A549 (cell line): ENCODE data around the gene PLS3. TPM values are rescaled to one million over a fixed set of nuclear protein-coding genes. Genes with fewer than 3 reads are reported as not detected.

ENCODE experiments used
- ATAC-seq, 2 experiments: fragments of 200-7000 bp in 1 of 2; fragments of >200 bp in 1 of 2; cut with Nextera tagmentation in 1 of 2; cut with Tn5 transposase in 1 of 2; 3 replicates each; pipeline versions ENCODE4 v1.8.0 to v1.9.1; 2018 to 2020; ENCODE audit warnings: mild to moderate bottlenecking in 1 of 2, moderate library complexity in 1 of 2
- CTCF ChIA-PET: fragments of 300-600 bp; sonication (Branson Sonifier 250); formaldehyde crosslinking; extraction: SDS; loops from one replicate; lab custom pipeline; 2021; ENCODE audit warnings: antibody characterized with exemption, inconsistent platforms; lab: Yijun Ruan, JAX
- POLR2A ChIA-PET: fragments of 350-600 bp; formaldehyde crosslinking; extraction: SDS; loops from one replicate; lab custom pipeline; 2021; ENCODE audit warnings: antibody characterized with exemption, inconsistent platforms; lab: Yijun Ruan, JAX
- DNase-seq, 2 experiments: peaks; one replicate each; pipeline versions ENCODE4 v3.0.0 to v3.0.0-alpha.2; 2011 to 2016; ENCODE audit warnings: low read depth in 1 of 2, low spot score in 1 of 2
- FAIRE-seq: peaks from 2 replicates; lab custom pipeline; 2011; peaks lifted over from hg19 to GRCh38; lab: Jason Lieb, UNC
- H3K27ac ChIP-seq, 2 experiments: fragments of >200 bp; sonication (Bioruptor Twin); formaldehyde crosslinking; 3 replicates each; pipeline ENCODE4 v1.5.1; 2016 to 2017
- H3K4me1 ChIP-seq: fragments of >200 bp; sonication (Bioruptor Twin); formaldehyde crosslinking; 3 replicates; pipeline ENCODE4 v1.6.1; 2016
- H3K4me2 ChIP-seq: fragments of >200 bp; sonication (Bioruptor Twin); formaldehyde crosslinking; 3 replicates; pipeline ENCODE4 v1.6.1; 2016
- H3K4me3 ChIP-seq: fragments of >200 bp; sonication (Bioruptor Twin); formaldehyde crosslinking; 3 replicates; pipeline ENCODE4 v1.5.1; 2016
- H3K9me3 ChIP-seq: fragments of >200 bp; sonication (Bioruptor Twin); formaldehyde crosslinking; 3 replicates; pipeline ENCODE4 v1.6.1; 2016
- CBX8 ChIP-seq: fragments of 200-600 bp; sonication (generic); IDR thresholded peaks from 2 replicates; pipeline ENCODE4 v1.6.1; 2016
- CEBPB ChIP-seq, 2 experiments: fragments of >200 bp in 1 of 2; sonication (Bioruptor Twin) in 1 of 2; formaldehyde crosslinking in 1 of 2; IDR thresholded peaks; 2 replicates each; pipeline ENCODE4 v1.6.1; 2012 to 2016
- CTCF ChIP-seq: fragments of >200 bp; sonication (Bioruptor Twin); formaldehyde crosslinking; IDR thresholded peaks from 3 replicates; pipeline ENCODE4 v1.5.1; 2016
- E2F6 ChIP-seq: IDR thresholded peaks from 2 replicates; pipeline ENCODE4 v1.6.1; 2012; ENCODE audit warnings: low read depth, borderline replicate concordance
- EHF ChIP-seq: fragments of 250-450 bp; sonication (Bioruptor Pico); IDR thresholded peaks from 2 replicates; pipeline ENCODE4 v1.5.0; 2020; ENCODE audit warnings: mild to moderate bottlenecking
- EP300 ChIP-seq, 2 experiments: fragments of >200 bp; sonication (Bioruptor Twin); formaldehyde crosslinking; IDR thresholded peaks; 2 replicates in 1 of 2; 3 replicates in 1 of 2; pipeline ENCODE4 v1.6.1; 2016 to 2017
- FOSB ChIP-seq: fragments of 250-450 bp; sonication (Bioruptor Pico); IDR thresholded peaks from 2 replicates; pipeline ENCODE4 v1.5.0; 2020; ENCODE audit warnings: mild to moderate bottlenecking, moderate library complexity
- FOXS1 ChIP-seq: fragments of 250-450 bp; sonication (Bioruptor Pico); IDR thresholded peaks from 2 replicates; pipeline ENCODE4 v1.5.0; 2020; ENCODE audit warnings: mild to moderate bottlenecking, moderate library complexity
- HDAC2 ChIP-seq: fragments of 200-600 bp; sonication (generic); IDR thresholded peaks from 2 replicates; pipeline ENCODE4 v1.6.1; 2016
- HMGXB4 ChIP-seq: fragments of 250-450 bp; sonication (Bioruptor Pico); IDR thresholded peaks from 2 replicates; pipeline ENCODE4 v1.5.0; 2021; ENCODE audit warnings: mild to moderate bottlenecking, moderate library complexity, borderline replicate concordance
- HOXA7 ChIP-seq: fragments of 250-450 bp; sonication (Bioruptor Pico); IDR thresholded peaks from 2 replicates; pipeline ENCODE4 v1.5.0; 2020; ENCODE audit warnings: mild to moderate bottlenecking, moderate library complexity
- HOXB13 ChIP-seq: fragments of 250-450 bp; sonication (Bioruptor Pico); IDR thresholded peaks from 2 replicates; pipeline ENCODE4 v1.5.0; 2020; ENCODE audit warnings: low read depth, mild to moderate bottlenecking, moderate library complexity
- JUN ChIP-seq, 2 experiments: fragments of >200 bp; sonication (Bioruptor Twin); formaldehyde crosslinking; IDR thresholded peaks; 2 replicates in 1 of 2; 3 replicates in 1 of 2; pipeline ENCODE4 v1.6.1; 2016 to 2017
- MYC ChIP-seq: IDR thresholded peaks from 2 replicates; pipeline ENCODE4 v1.6.1; 2012; ENCODE audit warnings: mild to moderate bottlenecking, inconsistent platforms, low read length, improper control_type of control experiment, borderline replicate concordance
- NFE2L2 ChIP-seq: fragments of 150-350 bp; conservative IDR thresholded peaks from 2 replicates; pipeline ENCODE4 v1.6.1; 2014; ENCODE audit warnings: low read length
- PBX3 ChIP-seq: IDR thresholded peaks from 2 replicates; pipeline ENCODE4 v1.6.1; 2012
- POLR2A ChIP-seq: IDR thresholded peaks from 2 replicates; pipeline ENCODE4 v1.6.1; 2012; ENCODE audit warnings: mild to moderate bottlenecking, low read length
- RARB ChIP-seq: fragments of 250-450 bp; sonication (Bioruptor Pico); IDR thresholded peaks from 2 replicates; pipeline ENCODE4 v1.8.0; 2021; ENCODE audit warnings: mild to moderate bottlenecking, moderate library complexity
- RCOR1 ChIP-seq: fragments of 150-350 bp; IDR thresholded peaks from 2 replicates; pipeline ENCODE4 v1.6.1; 2014; ENCODE audit warnings: antibody characterized with exemption, low read length, low read depth
- REST ChIP-seq: fragments of 200-600 bp; sonication (generic); IDR thresholded peaks from 2 replicates; pipeline ENCODE4 v1.6.1; 2016; ENCODE audit warnings: antibody characterized with exemption, mild to moderate bottlenecking, moderate library complexity
- TFCP2L1 ChIP-seq: fragments of 250-450 bp; sonication (Bioruptor Pico); IDR thresholded peaks from 2 replicates; pipeline ENCODE4 v1.5.0; 2021; ENCODE audit warnings: mild to moderate bottlenecking
- USF2 ChIP-seq: fragments of 450-650 bp; IDR thresholded peaks from 2 replicates; pipeline ENCODE4 v1.6.1; 2014; ENCODE audit warnings: antibody characterized with exemption
- ZC3H11A ChIP-seq: fragments of 450-650 bp; IDR thresholded peaks from 2 replicates; pipeline ENCODE4 v1.6.1; 2014; ENCODE audit warnings: antibody characterized with exemption, mild to moderate bottlenecking
- WGBS: methylation state at CpG from one replicate; pipeline ENCODE4 v1.1.6; 2017; ENCODE audit errors: missing lambda C conversion rate; 5-methylcytosine and 5-hydroxymethylcytosine counted together
- polyA plus RNA-seq, 4 experiments: library from polyadenylated mRNA; depleted of rRNA in 3 of 4; stranded (reverse); fragments of >200 nt; fragmentation: RNase III in 1 of 4; extraction: RNeasy Plus Mini Kit Qiagen cat#74134 plus additional on column Dnase treatment in 1 of 4; gene quantifications; 2 replicates in 3 of 4; 3 replicates in 1 of 4; pipeline ENCODE4 v1.2.3, GENCODE V29; 2011 to 2017

The PLS3 gene
- polyA plus RNA-seq, 2 of the 4 experiments (the other 2 are of a cell fraction): 303 to 437 TPM

GRCh38 chrX:115582616-115583495 lies 21.9 kb downstream of the PLS3 start:
- TF ChIP-seq JUN (IDR thresholded peaks at IDR 0.05) (no peak), CEBPB (IDR thresholded peaks at IDR 0.05) (no peak), EHF (CRISPR knock-in tag) (no peak), NFE2L2 (no peak), E2F6 (no peak), EP300 (IDR thresholded peaks at IDR 0.05) (no peak), HOXB13 (CRISPR knock-in tag) (no peak), ZC3H11A (no peak), FOSB (CRISPR knock-in tag) (no peak), TFCP2L1 (CRISPR knock-in tag) (no peak)
- H3K4me3 ChIP-seq: peak overlapping the region; percentile 17; the same call in 1 of the 3 replicates
- peaks cover 60% of the 10 kb centered on the region for H3K4me1 ChIP-seq
- peak overlapping the region; percentile 43 to 65; a peak in 2 of 6 replicates for H3K27ac ChIP-seq
- 75% methylated on average over 13 of the region's 13 CpGs for WGBS
- H3K4me2 ChIP-seq: peak overlapping the region; percentile 87
- CTCF ChIA-PET: interaction anchor here (0.9 to 1.6 kb wide), 5 partner anchors 18 to 67 kb away, joined by 3 to 6 read pairs (median 3); no protein-coding TSS in a partner anchor
- DNase-seq: no peak
- POLR2A ChIA-PET: interaction anchor here (1.5 kb wide), 1 partner anchor 21 kb away, joined by 5 read pairs; no protein-coding TSS in a partner anchor
- ATAC-seq: peak; percentile 61 to 65; a peak in 5 of 6 replicates
- peak; percentile 84 for FAIRE-seq
- no peaks in the 10 kb centered on the region for H3K9me3 ChIP-seq

- Histone ChIP-seq H3K4me3 (peak overlapping the region; percentile 17; the same call in 1 of the 3 replicates), H3K4me1 (peaks cover 67% of the 10 kb centered on the region), H3K27ac (peak overlapping the region; percentile 42 to 43; a peak in 2 of 6 replicates), H3K9me3 (no peaks in the 10 kb centered on the region), H3K4me2 (peak overlapping the region; percentile 87)
- 8% methylated on average over 5 of the region's 5 CpGs for WGBS
- TF ChIP-seq RARB (CRISPR knock-in tag) (no peak), POLR2A (no peak), HMGXB4 (no peak), HOXA7 (CRISPR knock-in tag) (no peak), EP300 (IDR thresholded peaks at IDR 0.05) (no peak), HDAC2 (no peak), REST (no peak), RCOR1 (no peak), PBX3 (no peak), CBX8 (no peak), FOXS1 (no peak), MYC (no peak), EHF (CRISPR knock-in tag) (no peak), FOSB (CRISPR knock-in tag) (no peak), CTCF (no peak), USF2 (no peak)
- ATAC-seq (peak; percentile 49 to 50; a peak in 4 of 6 replicates), DNase-seq (no peak), FAIRE-seq (no peak)
- ChIA-PET POLR2A (no interaction called here), CTCF (interaction anchor here (1.2 to 1.6 kb wide), 3 partner anchors 19 to 59 kb away, joined by 3 to 6 read pairs (median 3); no protein-coding TSS in a partner anchor)
Observed at GRCh38 chrX:115583496-115584004, 22.6 kb downstream of the PLS3 start.
